Dermis blood vessel endothelial cell (primary cell): Measurements from ENCODE around the gene OCIAD1. TPM values are rescaled to one million over a fixed set of nuclear protein-coding genes. Genes with fewer than 3 reads are reported as not detected.
A peak's percentile ranks its signal among the peaks of the same experiment; 100 is the strongest.
"Not testable (repeated sequence)": the region's sequence is repeated elsewhere in the genome, so short reads cannot be mapped to it uniquely, and the experiment has no call there.

Experiments used
- DNase-seq: peaks from one replicate; pipeline ENCODE4 v3.0.0; 2010
- total RNA-seq: library from RNA; depleted of rRNA; stranded (reverse); fragments of >200 nt; gene quantifications from 2 replicates; pipeline ENCODE4 v1.2.3, GENCODE V29; 2014

OCIAD1 gene
- 78.3 and 91.2 TPM in 2 replicates for total RNA-seq

- peak; percentile 100 for DNase-seq
Measured at GRCh38 chr4:48830706-48831531, at the start of gene OCIAD1. Gene OCIAD1 (plus strand): TSS chr4:48831088. CDS start chr4:48832625, 1,537 bp downstream.

- DNase-seq = no peak
Measured at GRCh38 chr4:48781968-48782367, 48.9 kb upstream of the OCIAD1 start.

- no peak for DNase-seq
Measured at GRCh38 chr4:48785302-48785701, 45.6 kb upstream of the OCIAD1 start.

- no peak for DNase-seq
Measured at GRCh38 chr4:48786549-48786948, 44.3 kb upstream of the OCIAD1 start.

GRCh38 chr4:48787056-48787455 lies 43.8 kb upstream of the OCIAD1 start:
- no peak for DNase-seq

GRCh38 chr4:48790561-48790960 lies 40.3 kb upstream of the OCIAD1 start:
- no peak for DNase-seq

- no peak for DNase-seq
Measured at GRCh38 chr4:48791313-48791712, 39.6 kb upstream of the OCIAD1 start.

GRCh38 chr4:48792348-48793006 lies 38.4 kb upstream of the OCIAD1 start:
- DNase-seq = no peak

- no peak for DNase-seq
Measured at GRCh38 chr4:48795108-48795507, 35.8 kb upstream of the OCIAD1 start.

GRCh38 chr4:48796191-48796926 lies 34.5 kb upstream of the OCIAD1 start:
- DNase-seq = no peak

- DNase-seq = no peak
Measured at GRCh38 chr4:48796927-48797679, 33.8 kb upstream of the OCIAD1 start.

GRCh38 chr4:48798117-48798516 lies 32.8 kb upstream of the OCIAD1 start:
- no peak for DNase-seq

GRCh38 chr4:48799157-48799556 lies 31.7 kb upstream of the OCIAD1 start:
- no peak for DNase-seq

GRCh38 chr4:48800155-48800554 lies 30.7 kb upstream of the OCIAD1 start:
- DNase-seq = not testable (repeated sequence)

- peak; percentile 41 for DNase-seq
Measured at GRCh38 chr4:48801016-48801715, 29.7 kb upstream of the OCIAD1 start.

GRCh38 chr4:48804584-48805301 lies 26.1 kb upstream of the OCIAD1 start:
- DNase-seq = peak; percentile 16

- no peak for DNase-seq
Measured at GRCh38 chr4:48812866-48813265, 18.0 kb upstream of the OCIAD1 start.

GRCh38 chr4:48813964-48814363 lies 16.9 kb upstream of the OCIAD1 start:
- no peak for DNase-seq

GRCh38 chr4:48815483-48815882 lies 15.4 kb upstream of the OCIAD1 start:
- DNase-seq = no peak

GRCh38 chr4:48816297-48816696 lies 14.6 kb upstream of the OCIAD1 start:
- not testable (repeated sequence) for DNase-seq

GRCh38 chr4:48816971-48817370 lies 13.9 kb upstream of the OCIAD1 start:
- DNase-seq = no peak
